HL-60/S4 treated with phorbol 12-myristate 13-acetate at 8.2 ng/mL for 4 days and 3 days (cell line): Measurements from ENCODE around the gene RNF151.
"Not testable (repeated sequence)": the region's sequence is repeated elsewhere in the genome, so short reads cannot be mapped to it uniquely, and the experiment has no call there.

ENCODE experiments used
- in situ Hi-C: fragments of 300-500 bp; cut with MboI; formaldehyde crosslinking; loops from 2 replicates; pipeline ENCODE4 v1.15.0; 2022; ENCODE audit warnings: low sequenced_read_pairs

RNF151 gene, protein sequence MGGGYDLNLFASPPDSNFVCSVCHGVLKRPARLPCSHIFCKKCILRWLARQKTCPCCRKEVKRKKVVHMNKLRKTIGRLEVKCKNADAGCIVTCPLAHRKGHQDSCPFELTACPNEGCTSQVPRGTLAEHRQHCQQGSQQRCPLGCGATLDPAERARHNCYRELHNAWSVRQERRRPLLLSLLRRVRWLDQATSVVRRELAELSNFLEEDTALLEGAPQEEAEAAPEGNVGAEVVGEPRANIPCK

DNA sequence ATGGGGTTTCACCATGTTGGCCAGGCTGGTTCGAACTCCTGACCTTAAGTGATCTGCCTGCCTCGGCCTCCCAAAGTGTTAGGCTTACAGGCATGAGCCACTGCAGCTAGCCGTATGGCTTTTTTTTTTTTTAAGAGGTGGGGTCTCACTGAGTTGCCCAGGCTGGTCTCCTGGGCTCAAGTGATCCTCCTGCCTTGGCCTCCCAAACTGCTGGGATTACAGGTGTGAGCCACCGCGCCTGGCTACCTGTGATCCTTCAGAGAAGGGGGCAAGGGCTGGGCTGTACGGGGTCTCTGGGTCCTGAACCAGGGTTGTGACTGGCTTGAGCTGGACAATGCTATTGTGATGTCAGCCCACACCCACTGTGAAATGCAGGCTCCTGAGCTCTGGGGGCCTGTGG, at the start of gene RNF151:
TSS of gene RNF151 (plus strand) at position 397 of the 400 bp plus-strand sequence. CDS start 26 bp downstream, outside the sequence.
- in situ Hi-C loops = no loop called here

DNA sequence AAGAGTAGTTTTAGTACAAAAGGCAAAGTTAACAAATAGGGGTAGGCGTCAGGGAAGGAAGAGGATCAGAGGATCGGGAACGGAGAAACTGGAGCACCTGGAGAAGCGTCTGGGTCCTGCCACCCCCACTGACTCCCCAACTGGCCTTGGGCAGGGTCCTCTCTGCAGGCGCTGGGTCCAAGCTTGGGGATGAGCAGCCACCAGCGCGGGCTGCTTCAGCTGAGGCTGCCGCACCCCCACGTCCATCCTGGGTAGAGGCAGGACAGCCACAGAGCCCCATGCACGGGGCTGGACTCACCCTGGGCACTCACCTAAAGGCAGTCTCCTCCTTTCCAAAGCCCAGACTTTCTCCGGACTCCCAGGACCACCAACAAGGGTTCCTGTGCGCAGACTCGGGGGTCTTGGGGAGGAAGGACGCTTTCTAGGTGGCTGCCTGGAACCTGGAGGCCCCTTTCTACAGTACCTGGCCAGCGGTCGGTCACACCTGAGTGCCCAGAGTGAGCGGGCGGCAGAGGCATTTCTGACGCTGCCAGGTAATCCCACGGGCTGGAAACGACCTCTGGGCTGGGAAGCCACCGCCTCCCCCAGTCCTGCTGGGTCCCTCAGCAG, 49.5 kb upstream of the RNF151 start:
- in situ Hi-C loops = no loop called here

DNA sequence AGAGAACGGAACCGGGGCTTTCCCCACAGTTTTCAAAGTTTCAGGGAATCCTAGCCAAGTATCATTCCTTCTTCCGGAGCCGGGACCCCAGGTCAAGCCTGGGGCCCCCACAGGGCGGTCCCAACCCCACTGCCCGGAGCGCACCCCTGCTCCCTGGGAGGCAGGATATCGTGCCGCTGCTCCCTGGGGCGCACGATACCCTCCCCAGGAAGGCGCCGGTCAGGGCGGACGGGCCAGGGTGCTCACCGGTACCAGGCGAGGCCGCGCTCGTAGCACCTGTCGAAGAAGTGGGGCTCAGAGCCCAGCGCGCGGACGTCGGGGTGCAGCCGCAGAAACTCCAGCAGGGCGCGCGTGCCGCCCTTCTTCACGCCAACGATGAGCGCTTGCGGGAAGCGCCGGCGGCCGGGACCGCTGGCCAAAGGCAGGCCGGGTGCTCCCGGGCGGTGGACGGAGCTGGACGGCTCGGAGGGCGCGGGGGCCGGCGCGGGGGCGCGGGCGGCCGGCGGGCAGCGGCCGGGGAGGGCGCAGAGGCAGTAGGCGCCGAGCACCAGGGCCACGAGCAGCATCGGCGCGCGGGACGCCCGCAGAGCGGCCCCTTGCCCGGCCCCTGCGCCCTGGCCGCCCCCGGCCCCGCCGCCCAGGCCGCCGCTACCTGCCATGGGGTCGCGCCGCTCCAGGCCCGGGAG, 48.8 kb upstream of the RNF151 start:
- in situ Hi-C loops = no loop called here

- in situ Hi-C loops = no loop called here
These were observed 48.0 kb upstream of the RNF151 start, which contains the start of gene HS3ST6 for GRCh38 chr16:1918351-1919326. HS3ST6 (minus strand) TSS chr16:1918415; CDS start chr16:1918323, 92 bp downstream.

DNA sequence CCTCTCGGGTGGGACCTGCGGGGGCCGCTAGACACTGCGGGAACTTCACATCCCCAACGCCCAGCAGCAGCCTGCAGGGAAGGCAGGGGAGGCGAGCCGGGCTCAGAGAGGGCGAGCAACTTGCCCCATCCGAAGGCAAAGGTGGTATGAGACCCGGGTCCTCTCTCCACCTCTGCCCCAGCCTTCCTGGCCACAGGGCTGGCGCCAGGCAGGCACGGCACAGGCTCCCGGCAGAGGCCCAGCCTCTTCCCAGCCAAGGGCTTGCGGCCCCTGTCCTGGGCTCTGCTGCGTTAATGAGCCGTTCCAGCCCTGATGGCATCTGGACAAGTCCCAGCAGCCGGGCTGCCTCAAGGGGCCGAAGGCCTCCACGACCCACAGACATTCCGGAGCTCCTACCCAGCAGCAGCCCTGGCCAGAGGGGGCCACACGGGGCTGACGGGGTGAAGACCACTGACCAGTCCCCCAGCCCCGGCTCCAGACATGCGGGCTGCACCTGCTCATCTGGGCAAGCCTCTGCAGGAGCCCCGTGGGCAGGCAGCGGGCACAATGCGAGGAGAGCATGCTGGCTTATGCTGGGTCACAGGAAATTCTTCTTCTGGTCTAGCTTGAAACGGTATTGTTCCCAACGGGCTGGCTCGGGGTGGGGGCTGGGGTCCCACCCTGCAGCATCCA, 47.2 kb upstream of the RNF151 start:
- in situ Hi-C loops = no loop called here

DNA sequence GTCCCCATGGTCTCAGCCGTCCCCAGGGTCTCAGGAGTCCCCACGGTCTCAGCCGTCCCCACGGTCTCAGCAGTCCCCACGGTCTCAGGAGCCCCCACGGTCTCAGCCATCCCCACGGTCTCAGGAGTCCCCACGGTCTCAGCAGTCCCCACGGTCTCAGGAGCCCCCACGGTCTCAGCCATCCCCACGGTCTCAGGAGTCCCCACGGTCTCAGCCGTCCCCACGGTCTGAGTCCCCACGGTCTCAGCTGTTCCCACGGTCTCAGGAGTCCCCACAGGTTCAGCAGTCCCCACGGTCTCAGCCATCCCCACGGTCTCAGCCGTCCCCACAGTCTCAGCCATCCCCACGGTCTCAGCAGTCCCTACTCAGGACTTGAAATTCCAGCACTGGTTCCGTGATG, 46.5 kb upstream of the RNF151 start:
- in situ Hi-C loops = not testable (repeated sequence)

- in situ Hi-C loops = no loop called here
These were observed 45.9 kb upstream of the RNF151 start for GRCh38 chr16:1920727-1921171.

- in situ Hi-C loops = no loop called here
These were observed 44.3 kb upstream of the RNF151 start for GRCh38 chr16:1922357-1922756.

DNA sequence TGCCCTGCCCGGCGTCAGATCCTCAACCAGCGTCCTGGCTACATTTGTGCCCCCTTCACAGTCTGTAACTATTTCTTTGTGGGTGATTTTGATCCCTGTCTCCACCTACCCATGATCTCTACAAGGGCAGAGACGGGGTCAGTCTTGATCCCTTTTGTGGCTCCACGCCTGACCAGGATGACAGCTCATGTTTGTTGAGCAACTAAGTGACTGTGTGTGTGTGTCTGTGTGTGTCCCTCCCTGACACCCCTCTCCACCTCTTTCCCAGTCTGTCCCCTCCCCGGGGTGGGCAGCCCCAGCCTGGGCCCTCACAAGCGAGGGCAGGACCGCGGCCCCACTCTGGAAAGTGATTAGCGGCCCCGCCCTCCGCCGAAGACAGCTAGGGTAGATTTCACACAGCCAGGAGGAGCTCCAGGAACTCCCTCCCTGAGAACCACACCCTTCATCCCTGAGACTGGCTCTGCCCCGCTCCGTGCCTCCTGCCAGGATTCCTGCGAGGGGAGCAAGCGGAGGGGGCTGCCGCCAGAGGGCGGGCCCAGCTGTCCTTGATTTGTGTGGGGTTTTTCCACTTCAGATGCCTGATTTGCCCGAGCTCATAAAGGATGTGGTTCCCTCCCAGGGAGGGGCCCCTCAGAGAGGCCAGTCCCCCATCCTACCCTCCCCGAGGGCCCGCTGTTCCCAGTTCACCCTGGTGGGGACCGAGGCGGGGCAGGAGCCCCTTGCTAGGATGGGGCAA, 43.2 kb upstream of the RNF151 start:
- in situ Hi-C loops = no loop called here

- in situ Hi-C loops = no loop called here
These were observed 42.6 kb upstream of the RNF151 start for GRCh38 chr16:1924095-1924494.

- in situ Hi-C loops = no loop called here
These were observed 40.4 kb upstream of the RNF151 start for GRCh38 chr16:1926271-1926670.

DNA sequence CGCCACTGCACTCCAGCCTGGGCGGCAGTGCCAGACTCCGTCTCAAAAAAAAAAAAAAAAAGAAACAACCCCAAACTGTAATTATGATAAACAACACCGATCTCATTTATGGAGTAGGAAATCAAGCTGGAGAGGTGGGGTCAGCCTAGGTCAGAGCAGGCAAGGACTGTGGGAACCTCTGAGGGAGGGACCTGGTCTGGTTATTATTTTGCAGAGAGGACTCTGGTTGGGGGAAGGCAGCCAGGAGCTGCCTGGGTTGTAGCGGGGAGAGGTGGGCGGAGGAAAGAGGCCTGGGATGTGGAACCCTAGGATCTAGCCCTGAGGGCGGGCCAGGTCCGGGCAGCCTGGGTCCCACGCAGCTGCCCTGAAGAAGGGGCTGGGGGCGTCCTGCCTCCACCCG, 37.6 kb upstream of the RNF151 start:
- in situ Hi-C loops = no loop called here

DNA sequence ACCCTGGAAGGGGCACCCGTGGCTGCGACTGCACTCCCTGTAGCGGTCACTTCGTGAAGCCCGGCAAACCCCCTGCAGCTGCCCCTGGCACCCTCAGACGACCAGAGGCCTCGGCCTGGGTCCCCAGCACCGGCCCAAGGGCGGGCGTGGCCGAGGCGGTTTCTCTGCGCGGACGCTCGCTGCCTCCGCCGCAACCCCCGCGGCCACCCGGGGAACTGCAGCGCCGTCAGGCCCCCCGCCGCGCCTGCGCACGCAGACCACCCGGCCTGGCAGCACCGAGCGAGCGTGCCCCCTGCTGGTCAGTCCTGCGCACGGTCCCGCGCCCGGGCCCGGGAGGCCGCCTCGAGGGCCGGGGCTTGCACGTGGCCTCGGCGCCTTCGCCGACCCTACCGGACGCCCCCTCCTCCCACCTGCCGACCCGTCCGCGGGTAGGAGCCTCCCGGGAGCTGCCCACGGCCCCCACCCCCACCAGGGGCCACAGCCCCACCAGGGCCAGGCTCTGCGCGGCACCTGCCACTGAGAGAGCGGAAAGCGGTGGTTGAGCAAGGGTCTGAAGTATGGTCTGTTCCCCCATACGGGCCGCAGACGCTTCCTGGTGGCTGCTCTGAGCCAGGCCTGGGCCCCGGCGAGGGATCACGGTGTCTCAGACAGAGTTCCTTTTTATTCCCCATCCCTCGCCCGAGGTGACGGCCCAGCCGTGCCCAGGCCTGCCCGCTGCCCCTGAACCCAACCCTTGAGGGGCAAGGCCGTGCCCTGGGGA, 36.9 kb upstream of the RNF151 start:
- in situ Hi-C loops = no loop called here

GRCh38 chr16:1930338-1930720, 36.3 kb upstream of the RNF151 start:
- in situ Hi-C loops = no loop called here

GRCh38 chr16:1932050-1933028, 34.3 kb upstream of the RNF151 start:
- in situ Hi-C loops = no loop called here

- in situ Hi-C loops = no loop called here
These were observed 33.5 kb upstream of the RNF151 start for GRCh38 chr16:1933097-1933661.

DNA sequence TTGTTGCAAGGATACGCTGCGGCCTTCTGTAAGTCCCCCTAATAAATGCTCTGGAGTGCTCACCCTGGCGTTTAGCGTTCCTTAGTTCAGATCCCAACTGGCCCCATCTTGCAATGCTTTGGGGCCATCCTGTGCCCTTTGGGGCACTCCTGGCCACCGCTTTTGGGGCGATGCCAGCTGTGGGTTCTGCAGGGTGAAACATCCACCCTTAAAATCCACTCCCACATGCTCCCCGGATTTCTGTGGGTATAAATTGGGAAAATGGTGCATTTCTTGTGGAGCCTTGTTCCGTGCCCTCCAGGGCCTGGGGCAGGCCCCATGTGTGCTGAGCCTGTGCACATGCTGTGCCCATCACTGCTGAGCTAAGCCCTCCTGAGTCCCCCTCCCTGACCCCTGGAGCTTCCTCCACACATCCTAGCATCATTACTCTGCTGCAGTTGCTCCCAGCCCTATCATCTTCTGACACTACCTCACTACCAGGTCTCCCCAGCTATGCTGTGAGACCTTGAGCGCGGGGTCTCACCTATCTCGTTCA, 29.6 kb upstream of the RNF151 start:
- in situ Hi-C loops = no loop called here
